Measurements from ENCODE around the gene DGKI.

DGKI gene

GRCh38 chr7:137704723-137705122, 142.1 kb downstream of the DGKI start:
- DNase-seq = no peak
- no peaks in the 10 kb centered on the region for H3K36me3 ChIP-seq (replicated peaks)
- H3K27me3 ChIP-seq (replicated peaks) = no peaks in the 10 kb centered on the region
- H3K27ac ChIP-seq = no peak overlapping the region
- no peak overlapping the region for H3K4me3 ChIP-seq (ENCODE audit: low read depth, low read length)
- in situ Hi-C loops (cut with HindIII; ENCODE audit: low pct_ligation_motif_present, low sequenced_read_pairs) = no loop called here
- no peak for TF ChIP-seq CTCF (IDR thresholded peaks at IDR 0.05; ENCODE audit: low read depth, low read length, missing control alignments)

GRCh38 chr7:137703291-137704010, 143.3 kb downstream of the DGKI start:
- Histone ChIP-seq H3K36me3 (replicated peaks) (no peaks in the 10 kb centered on the region), H3K27me3 (replicated peaks) (no peaks in the 10 kb centered on the region), H3K27ac (no peak overlapping the region), H3K4me3 (ENCODE audit: low read depth, low read length) (no peak overlapping the region)
- no peak for DNase-seq
- TF ChIP-seq CTCF (IDR thresholded peaks at IDR 0.05; ENCODE audit: low read depth, low read length, missing control alignments) = no peak
- in situ Hi-C loops (cut with HindIII; ENCODE audit: low pct_ligation_motif_present, low sequenced_read_pairs) = no loop called here

GRCh38 chr7:137696988-137697387, 149.8 kb downstream of the DGKI start:
- no peak overlapping the region for H3K27ac ChIP-seq
- no peaks in the 10 kb centered on the region for H3K36me3 ChIP-seq (replicated peaks)
- in situ Hi-C loops (cut with HindIII; ENCODE audit: low pct_ligation_motif_present, low sequenced_read_pairs) = no loop called here
- no peak for TF ChIP-seq CTCF (IDR thresholded peaks at IDR 0.05; ENCODE audit: low read depth, low read length, missing control alignments)
- no peak overlapping the region for H3K4me3 ChIP-seq (ENCODE audit: low read depth, low read length)
- no peak for DNase-seq
- no peaks in the 10 kb centered on the region for H3K27me3 ChIP-seq (replicated peaks)

- no peak for TF ChIP-seq CTCF (IDR thresholded peaks at IDR 0.05; ENCODE audit: low read depth, low read length, missing control alignments)
- Histone ChIP-seq H3K36me3 (replicated peaks) (no peaks in the 10 kb centered on the region), H3K4me3 (ENCODE audit: low read depth, low read length) (no peak overlapping the region), H3K27ac (no peak overlapping the region), H3K27me3 (replicated peaks) (no peaks in the 10 kb centered on the region)
- DNase-seq = no peak
- in situ Hi-C loops (cut with HindIII; ENCODE audit: low pct_ligation_motif_present, low sequenced_read_pairs) = no loop called here
Observed at GRCh38 chr7:137696376-137696775, 150.4 kb downstream of the DGKI start.

GRCh38 chr7:137695942-137696341, 150.8 kb downstream of the DGKI start:
- H3K27ac ChIP-seq = no peak overlapping the region
- DNase-seq = no peak
- in situ Hi-C loops (cut with HindIII; ENCODE audit: low pct_ligation_motif_present, low sequenced_read_pairs) = no loop called here
- H3K27me3 ChIP-seq (replicated peaks) = no peaks in the 10 kb centered on the region
- TF ChIP-seq CTCF (IDR thresholded peaks at IDR 0.05; ENCODE audit: low read depth, low read length, missing control alignments) = no peak
- no peak overlapping the region for H3K4me3 ChIP-seq (ENCODE audit: low read depth, low read length)
- H3K36me3 ChIP-seq (replicated peaks) = no peaks in the 10 kb centered on the region

- Histone ChIP-seq H3K27me3 (replicated peaks) (no peaks in the 10 kb centered on the region), H3K27ac (no peak overlapping the region), H3K4me3 (ENCODE audit: low read depth, low read length) (no peak overlapping the region), H3K36me3 (replicated peaks) (no peaks in the 10 kb centered on the region)
- no peak for TF ChIP-seq CTCF (IDR thresholded peaks at IDR 0.05; ENCODE audit: low read depth, low read length, missing control alignments)
- no peak for DNase-seq
- in situ Hi-C loops (cut with HindIII; ENCODE audit: low pct_ligation_motif_present, low sequenced_read_pairs) = no loop called here
Observed at GRCh38 chr7:137695494-137695893, 151.3 kb downstream of the DGKI start.

All from brain microvascular endothelial cell (primary cell).